Measurements from ENCODE around the gene DHDDS.
A peak's percentile ranks its signal among the peaks of the same experiment; 100 is the strongest.
"Not testable (repeated sequence)": the region's sequence is repeated elsewhere in the genome, so short reads cannot be mapped to it uniquely, and the experiment has no call there.

The DHDDS gene

GRCh38 chr1:26475989-26476388, 43.9 kb downstream of the DHDDS start:
- DNase-seq (ENCODE audit: low read depth in 2 of 2), result no peak

GRCh38 chr1:26476958-26477357, 44.8 kb downstream of the DHDDS start:
- DNase-seq (ENCODE audit: low read depth in 2 of 2), result no peak

- no peak for DNase-seq (ENCODE audit: low read depth in 2 of 2)
Measured at GRCh38 chr1:26477446-26478152, 45.5 kb downstream of the DHDDS start.

GRCh38 chr1:26478159-26478558, 46.0 kb downstream of the DHDDS start:
- DNase-seq (ENCODE audit: low read depth in 2 of 2), result no peak

GRCh38 chr1:26478988-26479387, 46.9 kb downstream of the DHDDS start:
- no peak for DNase-seq (ENCODE audit: low read depth in 2 of 2)

GRCh38 chr1:26482921-26483320, 50.8 kb downstream of the DHDDS start:
- DNase-seq (ENCODE audit: low read depth in 2 of 2), result no peak

- DNase-seq (ENCODE audit: low read depth in 2 of 2), result no peak
Measured at GRCh38 chr1:26483980-26484379, 51.9 kb downstream of the DHDDS start.

- no peak for DNase-seq (ENCODE audit: low read depth in 2 of 2)
Measured at GRCh38 chr1:26490155-26490554, 58.0 kb downstream of the DHDDS start.

GRCh38 chr1:26493267-26493666, 61.1 kb downstream of the DHDDS start:
- no peak for DNase-seq (ENCODE audit: low read depth in 2 of 2)

GRCh38 chr1:26493938-26494337, 61.8 kb downstream of the DHDDS start:
- no peak for DNase-seq (ENCODE audit: low read depth in 2 of 2)

- no peak for DNase-seq (ENCODE audit: low read depth in 2 of 2)
Measured at GRCh38 chr1:26496861-26497260, 64.7 kb downstream of the DHDDS start.

GRCh38 chr1:26498894-26499293, 66.8 kb downstream of the DHDDS start:
- DNase-seq (ENCODE audit: low read depth in 2 of 2), result no peak

- peak; percentile 90 to 96 for DNase-seq (ENCODE audit: low read depth in 2 of 2)
Measured at GRCh38 chr1:26500488-26501175, 68.5 kb downstream of the DHDDS start.

- not testable (repeated sequence) for DNase-seq (ENCODE audit: low read depth in 2 of 2)
Measured at GRCh38 chr1:26510711-26511110, 78.6 kb downstream of the DHDDS start.

- DNase-seq (ENCODE audit: low read depth in 2 of 2), result not testable (repeated sequence)
Measured at GRCh38 chr1:26515836-26516235, 83.7 kb downstream of the DHDDS start.

GRCh38 chr1:26516987-26517765, 85.1 kb downstream of the DHDDS start:
- DNase-seq (ENCODE audit: low read depth in 2 of 2), result no peak

- DNase-seq (ENCODE audit: low read depth in 2 of 2), result no peak
Measured at GRCh38 chr1:26517766-26518049, 85.6 kb downstream of the DHDDS start.

- DNase-seq (ENCODE audit: low read depth in 2 of 2), result no peak
Measured at GRCh38 chr1:26518355-26518754, 86.2 kb downstream of the DHDDS start.

GRCh38 chr1:26520339-26520738, 88.2 kb downstream of the DHDDS start:
- DNase-seq (ENCODE audit: low read depth in 2 of 2), result no peak

Measured in stimulated activated CD4-positive, alpha-beta T cell treated with anti-CD3 and anti-CD28 coated beads, Interleukin-4, amount 100 ng/mL, for 48 hours (primary cell).